Measurements from ENCODE around the gene PC. TPM values are rescaled to one million over a fixed set of nuclear protein-coding genes. Genes with fewer than 3 reads are reported as not detected.

The PC gene
- total RNA-seq, 1 donor from 2014 or later: 13.5 TPM

- peaks cover 3% of the 10 kb centered on the region in 2 donors for H3K4me1 ChIP-seq
- H3K36me3 ChIP-seq: no peaks in the 10 kb centered on the region
- intact Hi-C loops (cut with DNase I): no loop called here
- no peak overlapping the region for H3K4me3 ChIP-seq
- H3K9me3 ChIP-seq: no peaks in the 10 kb centered on the region
- DNase-seq (ENCODE audit: low spot score in 2 of 2): no peak
- no peak overlapping the region for H3K27ac ChIP-seq
- no peaks in the 10 kb centered on the region for H3K27me3 ChIP-seq
- no peak for TF ChIP-seq CTCF (IDR thresholded peaks at IDR 0.05)
Observed at GRCh38 chr11:66860449-66860831, 97.7 kb downstream of the PC start.

GRCh38 chr11:66859686-66860448 is 98.3 kb downstream of the PC start:
- H3K36me3 ChIP-seq: no peaks in the 10 kb centered on the region
- no peak overlapping the region for H3K4me3 ChIP-seq
- H3K27me3 ChIP-seq: no peaks in the 10 kb centered on the region
- no peak for TF ChIP-seq CTCF (IDR thresholded peaks at IDR 0.05)
- H3K4me1 ChIP-seq: peaks cover 4 to 6% of the 10 kb centered on the region in 2 donors
- no peak for DNase-seq (ENCODE audit: low spot score in 2 of 2)
- no peak overlapping the region for H3K27ac ChIP-seq
- intact Hi-C loops (cut with DNase I): loop anchor here (2.0 to 5.0 kb wide), 2 partner anchors 97 to 113 kb away; partner anchors contain the start of gene PC
- no peaks in the 10 kb centered on the region for H3K9me3 ChIP-seq

- no peak for TF ChIP-seq CTCF (IDR thresholded peaks at IDR 0.05)
- intact Hi-C loops (cut with DNase I): loop anchor here (2.0 to 5.0 kb wide), 2 partner anchors 98 to 114 kb away; partner anchors contain the start of gene PC
Observed at GRCh38 chr11:66858939-66859685, 99.1 kb downstream of the PC start.

GRCh38 chr11:66858186-66858938 is 99.8 kb downstream of the PC start:
- H3K9me3 ChIP-seq: no peaks in the 10 kb centered on the region
- DNase-seq (ENCODE audit: low spot score in 2 of 2): no peak
- H3K27ac ChIP-seq: no peak overlapping the region
- H3K27me3 ChIP-seq: no peaks in the 10 kb centered on the region
- no peaks in the 10 kb centered on the region for H3K36me3 ChIP-seq
- no peak for TF ChIP-seq CTCF (IDR thresholded peaks at IDR 0.05)
- peaks cover 4 to 6% of the 10 kb centered on the region in 2 donors for H3K4me1 ChIP-seq
- intact Hi-C loops (cut with DNase I): loop anchor here (2.0 to 5.0 kb wide), 2 partner anchors 99 to 114 kb away; partner anchors contain the start of gene PC
- no peak overlapping the region for H3K4me3 ChIP-seq

More at GRCh38 chr11:66858939-66859685, 99.1 kb downstream of the PC start:
- Histone ChIP-seq H3K4me3 (no peak overlapping the region), H3K9me3 (no peaks in the 10 kb centered on the region), H3K27ac (no peak overlapping the region), H3K4me1 (peaks cover 4 to 6% of the 10 kb centered on the region in 2 donors), H3K36me3 (no peaks in the 10 kb centered on the region), H3K27me3 (no peaks in the 10 kb centered on the region)
- DNase-seq (ENCODE audit: low spot score in 2 of 2): no peak

GRCh38 chr11:66857927-66858185 is 100.3 kb downstream of the PC start:
- no peak for DNase-seq (ENCODE audit: low spot score in 2 of 2)
- Histone ChIP-seq H3K27me3 (no peaks in the 10 kb centered on the region), H3K27ac (peak overlapping the region in 1 of 2 donors; percentile 65), H3K9me3 (no peaks in the 10 kb centered on the region), H3K4me1 (peaks cover 4 to 6% of the 10 kb centered on the region in 2 donors), H3K36me3 (no peaks in the 10 kb centered on the region), H3K4me3 (no peak overlapping the region)
- TF ChIP-seq CTCF (IDR thresholded peaks at IDR 0.05): no peak
- intact Hi-C loops (cut with DNase I): loop anchor here (2.0 to 5.0 kb wide), 3 partner anchors 99 to 261 kb away; partner anchors contain the start of genes KDM2A and PC

Measured in ascending aorta (tissue), 2 donors.